T47D (cell line): ENCODE data around the gene HSPA1B.
"Not testable (repeated sequence)": the region's sequence is repeated elsewhere in the genome, so short reads cannot be mapped to it uniquely, and the experiment has no call there.

ENCODE experiments used
- DNase-seq, 2 experiments: peaks; one replicate each; pipeline versions ENCODE4 v3.0.0 to v3.0.0-alpha.2; 2011 to 2012; ENCODE audit warnings: low read depth in 1 of 2, low spot score in 1 of 2
- JUND ChIP-seq: IDR thresholded peaks from 2 replicates; pipeline ENCODE4 v1.6.1; 2012; ENCODE audit warnings: low read depth
- in situ Hi-C: cut with HindIII; loops from 2 replicates; pipeline ENCODE4 v1.10.0; 2016; ENCODE audit warnings: low sequenced_read_pairs, low pct_unique_long_range_greater_than_20kb

The HSPA1B gene

GRCh38 chr6:31860349-31860748, 32.8 kb downstream of the HSPA1B start:
- in situ Hi-C loops, result no loop called here
- no peak for TF ChIP-seq JUND
- DNase-seq, result no peak

GRCh38 chr6:31861150-31861549, 33.6 kb downstream of the HSPA1B start:
- in situ Hi-C loops, result no loop called here
- DNase-seq, result no peak
- TF ChIP-seq JUND, result no peak

GRCh38 chr6:31861919-31862343, 34.4 kb downstream of the HSPA1B start:
- in situ Hi-C loops, result no loop called here
- DNase-seq, result no peak
- no peak for TF ChIP-seq JUND

- in situ Hi-C loops, result no loop called here
- peak; percentile 100 for DNase-seq
- TF ChIP-seq JUND, result no peak
Observed at GRCh38 chr6:31862344-31863235, 35.1 kb downstream of the HSPA1B start, which contains the start of gene NEU1. Gene NEU1 (minus strand): TSS chr6:31862821. CDS start chr6:31862776, 45 bp downstream.

GRCh38 chr6:31864123-31864562, 36.6 kb downstream of the HSPA1B start:
- DNase-seq, in situ Hi-C loops: not testable (repeated sequence)

GRCh38 chr6:31864818-31865204, 37.3 kb downstream of the HSPA1B start:
- TF ChIP-seq JUND, result no peak
- in situ Hi-C loops, result no loop called here
- no peak for DNase-seq

- in situ Hi-C loops, result no loop called here
- no peak for TF ChIP-seq JUND
- no peak for DNase-seq
Observed at GRCh38 chr6:31865205-31866118, 37.9 kb downstream of the HSPA1B start.

- in situ Hi-C loops, DNase-seq: not testable (repeated sequence)
Observed at GRCh38 chr6:31868658-31868971, 41.1 kb downstream of the HSPA1B start.

GRCh38 chr6:31869343-31869742, 41.8 kb downstream of the HSPA1B start:
- in situ Hi-C loops, result no loop called here
- DNase-seq, result no peak
- TF ChIP-seq JUND, result no peak

GRCh38 chr6:31870385-31870921, 42.9 kb downstream of the HSPA1B start:
- no peak for TF ChIP-seq JUND
- in situ Hi-C loops, result no loop called here
- DNase-seq, result no peak

GRCh38 chr6:31871046-31871659, 43.6 kb downstream of the HSPA1B start:
- no peak for TF ChIP-seq JUND
- no peak for DNase-seq
- in situ Hi-C loops, result no loop called here

- DNase-seq, result peak; percentile 47 to 55
- TF ChIP-seq JUND, result no peak
- in situ Hi-C loops, result no loop called here
Observed at GRCh38 chr6:31874084-31874670, 46.6 kb downstream of the HSPA1B start.
